ENCODE results near the gene TOMM6. TPM values are rescaled to one million over a fixed set of nuclear protein-coding genes. Genes with fewer than 3 reads are reported as not detected.

The TOMM6 gene
- 63.4 and 147 TPM in 2 replicates for total RNA-seq

GRCh38 chr6:41787219-41787917 lies at the start of gene TOMM6:
Gene TOMM6 (plus strand): TSS chr6:41787694. CDS start chr6:41787698, 4 bp downstream.

GRCh38 chr6:41747256-41748101 lies 40.0 kb upstream of the TOMM6 start, which contains the start of gene PGC:
Gene PGC (minus strand): TSS chr6:41747397. CDS start chr6:41747334, 63 bp downstream.

GRCh38 chr6:41779788-41780550 lies 7.5 kb upstream of the TOMM6 start, which contains the start of gene FRS3:
Gene FRS3 (minus strand): TSS chr6:41779900. CDS start chr6:41776987, 2,913 bp downstream.

GRCh38 chr6:41780551-41781365 lies 6.7 kb upstream of the TOMM6 start, which contains the start of gene PRICKLE4:
Gene PRICKLE4 (plus strand): TSS chr6:41780782. CDS start chr6:41783474, 2,692 bp downstream.

Other genes starting within 250 kb of the TOMM6 start
- gene FOXP4, start 241.3 kb upstream of the TOMM6 start, total RNA-seq: 1.1 and 2.9 TPM in 2 replicates
- 1.3 and 2.8 TPM in 2 replicates for gene MDFI, start 149.2 kb upstream of the TOMM6 start, total RNA-seq
- gene TFEB, start 52.1 kb upstream of the TOMM6 start, total RNA-seq: 3.4 and 5.0 TPM in 2 replicates
- not detected in 2 replicates for gene PGC, start 40.3 kb upstream of the TOMM6 start, total RNA-seq
- 0.56 and 0.77 TPM in 2 replicates for gene FRS3, start 7.8 kb upstream of the TOMM6 start, total RNA-seq
- gene PRICKLE4, start 6.9 kb upstream of the TOMM6 start, total RNA-seq: 0.19 and 0.56 TPM in 2 replicates
- 1.3 and 2.8 TPM in 2 replicates for gene USP49, start 107.7 kb downstream of the TOMM6 start, total RNA-seq
- gene MED20, start 133.4 kb downstream of the TOMM6 start, total RNA-seq: 20.9 and 25.1 TPM in 2 replicates
- gene BYSL, start 133.8 kb downstream of the TOMM6 start, total RNA-seq: 7.9 and 19.0 TPM in 2 replicates
- 11.6 and 32.8 TPM in 2 replicates for gene CCND3, start 154.1 kb downstream of the TOMM6 start, total RNA-seq

All from regular cardiac myocyte (primary cell).